PFSK-1 (cell line): ENCODE results near the gene IL15RA.

Source experiments
- FOXP2 ChIP-seq: optimal IDR thresholded peaks from 2 replicates; pipeline ENCODE3; 2011; ENCODE audit warnings: borderline replicate concordance, control low read depth, inconsistent platforms; ENCODE audit not compliant: insufficient read depth; ENCODE audit errors: extremely low read length, extremely low read depth
- POLR2AphosphoS5 ChIP-seq: IDR thresholded peaks from 2 replicates; pipeline ENCODE4 v1.6.1; 2012; ENCODE audit warnings: low read depth, mild to moderate bottlenecking, control low read depth, low read length, moderate library complexity
- REST ChIP-seq, 2 experiments: IDR thresholded peaks; 2 replicates each; pipeline versions ENCODE4 v1.6.1 to v1.8.0; 2011 to 2012; ENCODE audit warnings: low read depth in 2 of 2, low read length in 2 of 2, control low read depth in 1 of 2, inconsistent platforms in 1 of 2, mild to moderate bottlenecking in 1 of 2, moderate library complexity in 1 of 2; ENCODE audit not compliant: insufficient read depth in 1 of 2
- SIN3A ChIP-seq: IDR thresholded peaks from 2 replicates; pipeline ENCODE4 v1.6.1; 2012; ENCODE audit warnings: mild to moderate bottlenecking, low read length, moderate library complexity, borderline replicate concordance; ENCODE audit not compliant: insufficient read depth

- TF ChIP-seq REST (IDR thresholded peaks at IDR 0.05; ENCODE audit: insufficient read depth in 1 of 2, low read depth in 2 of 2, low read length in 2 of 2) (no peak), SIN3A (no peak), POLR2AphosphoS5 (no peak), FOXP2 (no peak)
Measured at GRCh38 chr10:5921746-5922145, 55.6 kb downstream of the IL15RA start.
